B cell (primary cell): ENCODE data around the gene AHNAK. TPM values are rescaled to one million over a fixed set of nuclear protein-coding genes. Genes with fewer than 3 reads are reported as not detected.

Experiments
- ATAC-seq: fragments of 200-7000 bp; cut with Tn5 transposase; one replicate; pipeline ENCODE4 v1.10.0; 2021; ENCODE audit warnings: low read depth, mild to moderate bottlenecking, moderate number of reproducible peaks, moderate library complexity
- CTCF ChIA-PET: fragments of 350-600 bp; sonication (Branson Sonifier 250); formaldehyde crosslinking; loops from one replicate; lab custom pipeline; 2021; ENCODE audit warnings: antibody characterized with exemption, inconsistent platforms; lab: Charles Lee
- POLR2A ChIA-PET: fragments of 350-600 bp; sonication (Branson Sonifier 250); formaldehyde crosslinking; loops from one replicate; lab custom pipeline; 2021; ENCODE audit warnings: antibody characterized with exemption; lab: Charles Lee
- DNase-seq: peaks from one replicate; pipeline ENCODE4 v3.0.0; 2013
- H2AFZ ChIP-seq: 2 replicates; pipeline ENCODE4 v1.6.1; 2012; ENCODE audit warnings: mild to moderate bottlenecking, low read depth, low read length; ENCODE audit not compliant: insufficient read depth, poor library complexity, severe bottlenecking
- H3K27ac ChIP-seq, 2 donors: 1 replicate in 1 of 2; 2 replicates in 1 of 2; pipeline ENCODE4 v1.5.1; 2012 to 2013; ENCODE audit warnings: low read length in 2 of 2, mild to moderate bottlenecking in 2 of 2, moderate library complexity in 1 of 2
- H3K27me3 ChIP-seq, 4 experiments: fragments of 200-600 bp in 1 of 4; sonication (generic) in 1 of 4; replicated peaks in 1 of 4; 1 replicate in 2 of 4; 2 replicates in 2 of 4; pipeline versions ENCODE4 v1.6.1 to v1.7.0; 2013 to 2016; ENCODE audit warnings: low read length in 3 of 4, mild to moderate bottlenecking in 2 of 4, mixed read lengths in 1 of 4, moderate library complexity in 1 of 4; ENCODE audit not compliant: insufficient read depth in 4 of 4, control insufficient read depth in 3 of 4; ENCODE audit errors: control extremely low read depth in 1 of 4
- H3K36me3 ChIP-seq, 2 experiments: replicated peaks in 1 of 2; 1 replicate in 1 of 2; 2 replicates in 1 of 2; pipeline versions ENCODE4 v1.6.1 to v1.7.1; 2013; ENCODE audit warnings: low read length in 1 of 2; ENCODE audit not compliant: insufficient read depth in 2 of 2, control insufficient read depth in 1 of 2; ENCODE audit errors: control extremely low read depth in 1 of 2, extremely low read depth in 1 of 2
- H3K4me1 ChIP-seq, 2 donors: fragments of 200-600 bp in 1 of 2; sonication (generic) in 1 of 2; 1 replicate in 1 of 2; 2 replicates in 1 of 2; pipeline versions ENCODE4 v1.5.1 to v1.6.1; 2013 to 2017; ENCODE audit warnings: low read length in 2 of 2; ENCODE audit not compliant: control insufficient read depth in 2 of 2, insufficient read depth in 2 of 2
- H3K4me2 ChIP-seq: replicated peaks from 2 replicates; pipeline ENCODE3; 2012; ENCODE audit warnings: mild to moderate bottlenecking, low read depth, low read length; ENCODE audit not compliant: poor library complexity, severe bottlenecking
- H3K4me3 ChIP-seq, 5 experiments: fragments of 200-600 bp in 1 of 5; sonication (generic) in 1 of 5; 1 replicate in 3 of 5; 2 replicates in 2 of 5; pipeline versions ENCODE4 v1.5.1 to v1.7.0; 2011 to 2016; ENCODE audit warnings: low read length in 4 of 5, mild to moderate bottlenecking in 4 of 5, low read depth in 2 of 5, control low read depth in 1 of 5, moderate library complexity in 1 of 5; ENCODE audit not compliant: insufficient read depth in 1 of 5; ENCODE audit errors: control extremely low read depth in 1 of 5, extremely low read depth in 1 of 5
- H3K79me2 ChIP-seq: fragments of 200-600 bp; sonication (generic); one replicate; pipeline ENCODE4 v1.6.0; 2016; ENCODE audit warnings: low read length; ENCODE audit not compliant: control insufficient read depth, insufficient read depth
- H3K9ac ChIP-seq: fragments of 200-600 bp; sonication (generic); 2 replicates; pipeline ENCODE4 v1.6.1; 2017; ENCODE audit warnings: mild to moderate bottlenecking, low read length, moderate library complexity
- H3K9me3 ChIP-seq, 3 donors: one replicate each; pipeline versions ENCODE4 v1.6.1 to v1.7.1; 2013; ENCODE audit warnings: low read length in 2 of 3; ENCODE audit not compliant: control insufficient read depth in 2 of 3, insufficient read depth in 1 of 3; ENCODE audit errors: control extremely low read depth in 1 of 3
- H4K20me1 ChIP-seq: 2 replicates; pipeline ENCODE4 v1.6.0; 2012; ENCODE audit warnings: mild to moderate bottlenecking, low read length; ENCODE audit not compliant: insufficient read depth, control insufficient read depth, poor library complexity, severe bottlenecking
- H3K27ac Mint-ChIP-seq: one replicate; pipeline ENCODE4 v1.8.0; 2021; ENCODE audit warnings: mixed read lengths
- H3K27me3 Mint-ChIP-seq: one replicate; pipeline ENCODE4 v1.8.0; 2021; ENCODE audit warnings: mixed read lengths
- H3K4me1 Mint-ChIP-seq: one replicate; pipeline ENCODE4 v1.8.0; 2021; ENCODE audit warnings: mixed read lengths
- H3K4me3 Mint-ChIP-seq: one replicate; pipeline ENCODE4 v1.8.0; 2021; ENCODE audit warnings: mixed read lengths
- H3K9me3 Mint-ChIP-seq: one replicate; pipeline ENCODE4 v1.8.0; 2022; ENCODE audit warnings: mixed read lengths; ENCODE audit not compliant: insufficient read depth
- CTCF ChIP-seq: fragments of 200-600 bp; IDR thresholded peaks from one replicate; pipeline ENCODE4 v1.8.0; 2022; ENCODE audit warnings: antibody characterized with exemption, mild to moderate bottlenecking
- EZH2 ChIP-seq: IDR thresholded peaks from 2 replicates; pipeline ENCODE4 v1.6.1; 2012; ENCODE audit warnings: borderline replicate concordance, low read depth, mild to moderate bottlenecking, moderate library complexity, low read length; ENCODE audit not compliant: insufficient read depth, poor library complexity, severe bottlenecking
- WGBS: methylation state at CpG from one replicate; pipeline ENCODE4 v1.1.5; 2013; ENCODE audit warnings: missing lambda C conversion rate; ENCODE audit not compliant: insufficient coverage; 5-methylcytosine and 5-hydroxymethylcytosine counted together
- intact Hi-C: fragments of 100-400 bp; cut with micrococcal nuclease; formaldehyde crosslinking; loops from one replicate; pipeline ENCODE4 v1.10.0; 2022
- polyA plus RNA-seq: library from polyadenylated mRNA; depleted of rRNA; stranded (reverse); fragments of >200 nt; gene quantifications from 2 replicates; pipeline ENCODE4 v1.2.3, GENCODE V29; 2012
- total RNA-seq, 2 donors: library from RNA; stranded (reverse); fragments of 120-200 nt in 1 of 2; gene quantifications; 1 replicate in 1 of 2; 2 replicates in 1 of 2; pipeline versions ENCODE4 v1.2.3 to v1.2.4, GENCODE V29; 2013 to 2022

AHNAK gene
- total and polyA plus RNA-seq, 2 donors (not counting 1 experiment from before 2014, with no cell fraction given) = 63.7 to 229 TPM

- no peak for ATAC-seq
- Histone ChIP-seq H3K4me2 (no peak overlapping the region), H3K79me2 (no peaks in the 10 kb centered on the region), H3K27ac (no peak overlapping the region), H2AFZ (no peak overlapping the region), H3K9ac (no peak overlapping the region), H4K20me1 (no peaks in the 10 kb centered on the region), H3K9me3 (no peaks in the 10 kb centered on the region), H3K36me3 (no peaks in the 10 kb centered on the region), H3K4me3 (no peak overlapping the region), H3K27me3 (peaks cover 0 to 5% (median 0%) of the 10 kb centered on the region in 4 experiments), H3K4me1 (no peaks in the 10 kb centered on the region)
- TF ChIP-seq CTCF (no peak), EZH2 (no peak)
- Mint-ChIP-seq H3K27ac (no peak overlapping the region), H3K4me1 (peaks cover 2% of the 10 kb centered on the region), H3K4me3 (no peak overlapping the region), H3K9me3 (no peaks in the 10 kb centered on the region), H3K27me3 (peaks cover 11% of the 10 kb centered on the region)
- DNase-seq = no peak
- POLR2A ChIA-PET = interaction anchor here (0.6 kb wide), 1 partner anchor 1042 kb away, joined by 5 read pairs; no protein-coding TSS in a partner anchor
- CTCF ChIA-PET = interaction anchor here (0.5 to 4.3 kb wide), 18 partner anchors 8 to 485 kb away, joined by 3 to 64 read pairs (median 5); partner anchors contain the start of genes EEF1G and SLC3A2
- 97% methylated on average over 7 of the region's 10 CpGs for WGBS
- intact Hi-C loops = loop anchor here (1.0 to 10.0 kb wide), 3 partner anchors 298 to 486 kb away; partner anchors contain the start of genes SLC3A2 and TMEM179B
These were observed 150.6 kb downstream of the AHNAK start for GRCh38 chr11:62395885-62396551.
